Heart left ventricle (tissue), 16 donors: ENCODE measurements around the gene CDH20. TPM values are rescaled to one million over a fixed set of nuclear protein-coding genes. Genes with fewer than 3 reads are reported as not detected.

Experiments
- ATAC-seq, 4 donors: fragments of 200-7000 bp; cut with Tn5 transposase; one replicate each; pipeline ENCODE4 v1.9.1; 2020 to 2022; ENCODE audit warnings: moderate library complexity in 4 of 4, mild to moderate bottlenecking in 3 of 4, moderate number of reproducible peaks in 1 of 4
- DNase-seq, 5 donors: peaks; one replicate each; pipeline ENCODE4 v3.0.0-alpha.2; 2020
- H3K27ac ChIP-seq, 12 donors: fragments of 200-600 bp; sonication (generic) in 4 of 12; one replicate each; pipeline versions ENCODE4 v1.5.0 to v1.8.0; 2016 to 2022; ENCODE audit warnings: mild to moderate bottlenecking in 2 of 12
- H3K27me3 ChIP-seq, 9 donors: fragments of 200-600 bp; sonication (generic) in 2 of 9; one replicate each; pipeline versions ENCODE4 v1.5.1 to v1.8.0; 2016 to 2022; ENCODE audit warnings: mild to moderate bottlenecking in 3 of 9
- H3K36me3 ChIP-seq, 9 donors: fragments of 200-600 bp; sonication (generic) in 2 of 9; one replicate each; pipeline versions ENCODE4 v1.5.0 to v1.8.0; 2018 to 2022; ENCODE audit warnings: mild to moderate bottlenecking in 2 of 9
- H3K4me1 ChIP-seq, 12 donors: fragments of 200-600 bp; sonication (generic) in 4 of 12; one replicate each; pipeline versions ENCODE4 v1.5.0 to v1.8.0; 2016 to 2022; ENCODE audit warnings: mild to moderate bottlenecking in 3 of 12
- H3K4me3 ChIP-seq, 12 donors: fragments of 200-600 bp; sonication (generic) in 4 of 12; one replicate each; pipeline versions ENCODE4 v1.5.0 to v1.8.0; 2017 to 2022; ENCODE audit warnings: mild to moderate bottlenecking in 9 of 12, moderate library complexity in 4 of 12
- H3K9me3 ChIP-seq, 12 donors: fragments of 200-600 bp; sonication (generic) in 4 of 12; one replicate each; pipeline versions ENCODE4 v1.5.0 to v1.8.0; 2016 to 2022; ENCODE audit warnings: mild to moderate bottlenecking in 1 of 12
- POLR2A ChIP-seq, 2 donors: fragments of 450-650 bp; IDR thresholded peaks; one replicate each; pipeline ENCODE4 v1.6.1; 2017; ENCODE audit warnings: antibody characterized with exemption in 2 of 2, mild to moderate bottlenecking in 2 of 2, moderate library complexity in 2 of 2
- WGBS, 4 donors: extraction: QIAGEN DNeasy Blood & Tissue Kit in 2 of 4; methylation state at CpG; one replicate each; pipeline versions ENCODE4 v1.1.5 to v1.1.7; 2013 to 2018; 5-methylcytosine and 5-hydroxymethylcytosine counted together
- intact Hi-C, 10 donors: fragments of 100-400 bp; cut with DNase I; formaldehyde crosslinking; loops; one replicate each; pipeline versions ENCODE4 v1.11.1 to v1.14.2; 2022
- polyA plus RNA-seq, 2 donors: library from polyadenylated mRNA; stranded (reverse); fragments of 200-250 nt; gene quantifications; one replicate each; pipeline ENCODE4 v1.2.3, GENCODE V29; 2013
- total RNA-seq, 9 donors: library from RNA; depleted of rRNA in 2 of 9; stranded (reverse); fragments of >200 nt in 2 of 9; fragmentation: NEBNext Ultra II Directional in 3 of 9; extraction: Animal tissue kit (Norgen Biotek cat#: 25700) in 3 of 9; gene quantifications; one replicate each; pipeline versions ENCODE4 v1.1.0 to v1.2.4, GENCODE V29; 2016 to 2023
- TF ChIP-seq, protein P1 (sequence below), 12 donors: fragments of 200-600 bp; sonication (generic) in 4 of 12; IDR thresholded peaks; one replicate each; pipeline versions ENCODE4 v1.5.0 to v1.8.0; 2018 to 2022; ENCODE audit warnings: antibody characterized with exemption in 12 of 12, mild to moderate bottlenecking in 5 of 12
- donor health status: ischemic (EF 13 %, LVEDD 7.1; RV severe dilation, severe dysfunction).
- donor health status: healthy with polysubstance abuse.
- donor health status: DM: no; HTN: yes; CAD: no.
- donor health status: DM: no; HTN: no; CAD: no.
- donor health status: ischemic (EF 25% LVEDD 6.9; RV normal size, moderate dysfunction).
- donor health status: ischemic (EF 25% LVEDD 5.7; RV mildly dilated, moderate dysfunction).
- donor health status: healthy.
- donor health status: DM: yes; HTN: yes; CAD: no.
- donor health status: ischemic (EF 35%, LVEDD 5.7; RV mildly dilated, moderate dysfunction).
- donor health status: nonischemic (EF 11% LVEDD 7.7; RV severe dilation, severe dysfunction).
- donor health status: DM: yes; HTN: yes; CAD: no.
- donor health status: PGD.
- donor health status: ischemic (EF 29% LVEDD 5.4; RV normal size, mild dysfunction).
- donor health status: nonischemic (EF 23%, LVEDD 6.1; RV moderate dilation, normal function).

Gene CDH20
- total and polyA plus RNA-seq, 11 donors, result 0.03 to 0.20 (median 0.15) TPM; not detected in 8

DNA sequence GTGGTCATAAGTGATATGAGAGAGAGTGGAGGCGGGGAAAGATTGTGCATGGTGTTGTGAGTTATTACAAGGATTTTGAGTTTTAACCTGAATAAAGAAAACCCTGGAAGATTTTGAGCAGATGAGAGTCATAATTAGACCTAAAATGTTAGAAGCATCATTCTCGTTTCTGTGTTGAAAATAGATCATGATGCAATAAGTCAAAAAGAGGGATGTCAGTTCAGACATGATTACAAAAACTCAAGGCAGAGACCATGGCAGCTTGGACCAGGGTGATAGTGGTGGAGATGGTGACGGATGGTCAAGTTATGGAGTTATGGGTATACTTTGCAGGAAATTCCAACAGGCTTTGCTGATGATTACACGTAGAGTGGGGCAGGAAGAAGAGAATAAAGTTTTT, 267.2 kb downstream of the CDH20 start:
- WGBS, 4 donors, result 90 to 93% (median 91%) methylated on average over 4 of the region's 4 CpGs
- TF ChIP-seq, protein P1, sequence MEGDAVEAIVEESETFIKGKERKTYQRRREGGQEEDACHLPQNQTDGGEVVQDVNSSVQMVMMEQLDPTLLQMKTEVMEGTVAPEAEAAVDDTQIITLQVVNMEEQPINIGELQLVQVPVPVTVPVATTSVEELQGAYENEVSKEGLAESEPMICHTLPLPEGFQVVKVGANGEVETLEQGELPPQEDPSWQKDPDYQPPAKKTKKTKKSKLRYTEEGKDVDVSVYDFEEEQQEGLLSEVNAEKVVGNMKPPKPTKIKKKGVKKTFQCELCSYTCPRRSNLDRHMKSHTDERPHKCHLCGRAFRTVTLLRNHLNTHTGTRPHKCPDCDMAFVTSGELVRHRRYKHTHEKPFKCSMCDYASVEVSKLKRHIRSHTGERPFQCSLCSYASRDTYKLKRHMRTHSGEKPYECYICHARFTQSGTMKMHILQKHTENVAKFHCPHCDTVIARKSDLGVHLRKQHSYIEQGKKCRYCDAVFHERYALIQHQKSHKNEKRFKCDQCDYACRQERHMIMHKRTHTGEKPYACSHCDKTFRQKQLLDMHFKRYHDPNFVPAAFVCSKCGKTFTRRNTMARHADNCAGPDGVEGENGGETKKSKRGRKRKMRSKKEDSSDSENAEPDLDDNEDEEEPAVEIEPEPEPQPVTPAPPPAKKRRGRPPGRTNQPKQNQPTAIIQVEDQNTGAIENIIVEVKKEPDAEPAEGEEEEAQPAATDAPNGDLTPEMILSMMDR (IDR thresholded peaks at IDR 0.05), result no peak
- TF ChIP-seq POLR2A (IDR thresholded peaks at IDR 0.05), result no peak
- no peak for DNase-seq
- intact Hi-C loops, result no loop called here
- no peaks in the 10 kb centered on the region for H3K9me3 ChIP-seq
- H3K36me3 ChIP-seq, result no peaks in the 10 kb centered on the region
- no peak overlapping the region for H3K4me3 ChIP-seq
- H3K27ac ChIP-seq, result no peak overlapping the region
- no peaks in the 10 kb centered on the region for H3K27me3 ChIP-seq
- H3K4me1 ChIP-seq, result peaks cover 0 to 22% (median 4%) of the 10 kb centered on the region in 12 donors
- no peak for ATAC-seq

DNA sequence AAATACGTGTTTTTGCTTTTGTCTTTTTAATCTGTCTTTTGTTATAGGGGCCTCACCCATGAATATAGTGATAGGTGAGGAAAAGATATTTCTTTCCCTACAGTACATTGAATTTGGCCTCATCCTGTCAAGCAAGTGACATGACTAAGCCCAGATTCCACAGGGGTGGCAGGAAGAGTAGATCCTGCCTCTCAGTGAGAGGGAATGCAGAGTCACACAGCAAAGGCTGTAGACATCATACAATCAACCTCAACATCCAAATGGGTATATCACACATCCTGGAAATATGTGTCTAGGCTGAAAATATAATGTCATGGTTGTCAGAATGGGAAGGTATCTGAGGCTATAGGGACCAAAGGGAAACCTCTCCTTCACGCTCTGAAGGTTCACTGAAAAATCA, 269.6 kb downstream of the CDH20 start:
- intact Hi-C loops, result no loop called here
- Histone ChIP-seq H3K36me3 (no peaks in the 10 kb centered on the region), H3K27me3 (no peaks in the 10 kb centered on the region), H3K27ac (no peak overlapping the region), H3K4me1 (peaks cover 0 to 34% (median 20%) of the 10 kb centered on the region in 12 donors), H3K9me3 (no peaks in the 10 kb centered on the region), H3K4me3 (no peak overlapping the region)
- TF ChIP-seq, protein P1 (IDR thresholded peaks at IDR 0.05), result no peak
- no peak for TF ChIP-seq POLR2A (IDR thresholded peaks at IDR 0.05)
- ATAC-seq (no peak), DNase-seq (no peak)
- 91 to 97% (median 96%) methylated on average over 2 of the region's 2 CpGs for WGBS, 4 donors
